Measurements from ENCODE around the gene PCDHA13. TPM values are rescaled to one million over a fixed set of nuclear protein-coding genes. Genes with fewer than 3 reads are reported as not detected.

PCDHA13 gene
- total and polyA plus RNA-seq, 2 of the 4 experiments (the other 2 are of a cell fraction), result not detected

GRCh38 chr5:140875085-140876065, 6.5 kb upstream of the PCDHA13 start, which contains the start of gene PCDHA12:
TSS of gene PCDHA12 (plus strand) at chr5:140875308. CDS start at chr5:140875473, 165 bp downstream.
- ChIA-PET CTCF (interaction anchor here (1.4 kb wide), 1 partner anchor 14 kb away, joined by 3 read pairs; no protein-coding TSS in a partner anchor), POLR2A (ENCODE audit: unreplicated experiment) (no interaction called here)
- Histone ChIP-seq H3K4me1 (ENCODE audit: control insufficient read depth, insufficient read depth, low read length) (no peaks in the 10 kb centered on the region), H3K4me3 (ENCODE audit: insufficient read depth, low read depth, low read length) (no peak within 1 kb of the TSS), H3K27ac (ENCODE audit: insufficient read depth, low read length) (no peak within 1 kb of the TSS), H3K23ac (ENCODE audit: low read depth, low read length) (no peak within 1 kb of the TSS), H2BK15ac (ENCODE audit: low read depth, low read length) (no peak within 1 kb of the TSS), H3K9ac (ENCODE audit: low read depth, low read length) (no peak within 1 kb of the TSS), H2AK9ac (replicated peaks; ENCODE audit: low read depth, low read length, poor library complexity) (no peak within 1 kb of the TSS), H4K20me1 (ENCODE audit: insufficient read depth, low read length) (no peaks in the 10 kb centered on the region), H3K36me3 (ENCODE audit: control insufficient read depth, insufficient read depth, low read length) (no peaks in the 10 kb centered on the region), H2BK5ac (ENCODE audit: low read depth, low read length, poor library complexity, severe bottlenecking) (no peak within 1 kb of the TSS), H2AK5ac (ENCODE audit: low read depth, low read length) (no peak within 1 kb of the TSS), H3K9me3 (ENCODE audit: control insufficient read depth, insufficient read depth, low read length) (peaks cover 21% of the 10 kb centered on the region), H3K4ac (ENCODE audit: low read depth, low read length) (no peak within 1 kb of the TSS), H2BK20ac (ENCODE audit: low read depth, low read length) (no peak within 1 kb of the TSS), H3K27me3 (ENCODE audit: control insufficient read depth, insufficient read depth, low read length) (no peaks in the 10 kb centered on the region), H3K4me2 (ENCODE audit: low read depth, low read length) (no peak within 1 kb of the TSS), H3K14ac (replicated peaks; ENCODE audit: low read depth, low read length) (no peak within 1 kb of the TSS), H3K56ac (ENCODE audit: extremely low read depth, insufficient read depth, low read length) (no peak within 1 kb of the TSS), H3K79me1 (ENCODE audit: low read depth in 1 of 2, low read length in 2 of 2) (no peaks in the 10 kb centered on the region), H4K8ac (ENCODE audit: low read depth in 2 of 2, low read length in 2 of 2) (no peak within 1 kb of the TSS), H3K9me1 (ENCODE audit: insufficient read depth, low read length) (no peaks in the 10 kb centered on the region), H2BK120ac (ENCODE audit: low read depth, low read length) (no peak within 1 kb of the TSS), H3K18ac (ENCODE audit: low read depth, low read length) (no peak within 1 kb of the TSS), H4K91ac (ENCODE audit: insufficient read depth, low read depth, low read length) (no peak within 1 kb of the TSS), H4K5ac (ENCODE audit: low read depth, low read length) (no peak within 1 kb of the TSS), H2AFZ (replicated peaks; ENCODE audit: low read length, poor library complexity) (no peak within 1 kb of the TSS)
- WGBS, 2 experiments (ENCODE audit: extremely low coverage in 2 of 2, insufficient read length in 1 of 2), result 19% methylated on average over 14 of the region's 47 CpGs; no CpG with 5 or more reads in 1 of the 2 experiments
- dilution Hi-C loops (cut with HindIII; ENCODE audit: low sequenced_read_pairs, unreplicated experiment), result no loop called here
- intact Hi-C loops (cut with micrococcal nuclease), result no loop called here
- no TSS peak for BruUV-seq (replicated peaks)
- TF ChIP-seq RCOR1 (IDR thresholded peaks at IDR 0.05; ENCODE audit: insufficient replicate concordance, low read length) (no peak), MAZ (IDR thresholded peaks at IDR 0.05; ENCODE audit: borderline replicate concordance, low read depth, low read length) (no peak), FOS (IDR thresholded peaks at IDR 0.05; ENCODE audit: low read depth, low read length) (no peak), CHD1 (IDR thresholded peaks at IDR 0.05; ENCODE audit: low read depth, low read length) (no peak), CTCF (conservative IDR thresholded peaks at IDR 0.05; ENCODE audit: low read depth, low read length) (no peak), POLR2A (IDR thresholded peaks at IDR 0.05; ENCODE audit: low read depth, low read length) (no peak), RFX5 (IDR thresholded peaks at IDR 0.05; ENCODE audit: low read depth, low read length) (no peak), NFE2L2 (IDR thresholded peaks at IDR 0.05; ENCODE audit: low read depth, low read length) (no peak), CEBPB (IDR thresholded peaks at IDR 0.05; ENCODE audit: low read depth, low read length) (no peak), RAD21 (IDR thresholded peaks at IDR 0.05; ENCODE audit: low read length) (no peak), USF2 (IDR thresholded peaks at IDR 0.05; ENCODE audit: low read depth, low read length) (no peak), BHLHE40 (IDR thresholded peaks at IDR 0.05; ENCODE audit: low read depth, low read length) (no peak), MAFK (IDR thresholded peaks at IDR 0.05; ENCODE audit: low read depth, low read length) (no peak)
- TF ChIP-seq, protein P1, sequence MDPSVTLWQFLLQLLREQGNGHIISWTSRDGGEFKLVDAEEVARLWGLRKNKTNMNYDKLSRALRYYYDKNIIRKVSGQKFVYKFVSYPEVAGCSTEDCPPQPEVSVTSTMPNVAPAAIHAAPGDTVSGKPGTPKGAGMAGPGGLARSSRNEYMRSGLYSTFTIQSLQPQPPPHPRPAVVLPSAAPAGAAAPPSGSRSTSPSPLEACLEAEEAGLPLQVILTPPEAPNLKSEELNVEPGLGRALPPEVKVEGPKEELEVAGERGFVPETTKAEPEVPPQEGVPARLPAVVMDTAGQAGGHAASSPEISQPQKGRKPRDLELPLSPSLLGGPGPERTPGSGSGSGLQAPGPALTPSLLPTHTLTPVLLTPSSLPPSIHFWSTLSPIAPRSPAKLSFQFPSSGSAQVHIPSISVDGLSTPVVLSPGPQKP (IDR thresholded peaks at IDR 0.05; ENCODE audit: borderline replicate concordance, low read depth, low read length), result no peak
- DNase-seq (no peak), ATAC-seq (ENCODE audit: low read depth) (no peak)
- in situ Hi-C loops (cut with MboI; ENCODE audit: low sequenced_read_pairs), result no loop called here

All from IMR-90 (cell line).